ENCODE measurements around the gene ERVH48-1.

- TF ChIP-seq CTCF (IDR thresholded peaks at IDR 0.05) (no peak), EZH2 (IDR thresholded peaks at IDR 0.05) (no peak)
Observed at GRCh38 chr21:42971897-42972275, 46.5 kb upstream of the ERVH48-1 start.

All from neural progenitor cell (in vitro differentiated cells).